Heart left ventricle (tissue), 16 donors: ENCODE results near the gene NUCB1. TPM values are rescaled to one million over a fixed set of nuclear protein-coding genes. Genes with fewer than 3 reads are reported as not detected.
A peak's percentile ranks its signal among the peaks of the same experiment; 100 is the strongest.

ENCODE experiments used
- ATAC-seq, 4 donors: fragments of 200-7000 bp; cut with Tn5 transposase; one replicate each; pipeline ENCODE4 v1.9.1; 2020 to 2022; ENCODE audit warnings: moderate library complexity in 4 of 4, mild to moderate bottlenecking in 3 of 4, moderate number of reproducible peaks in 1 of 4
- DNase-seq, 5 donors: peaks; one replicate each; pipeline ENCODE4 v3.0.0-alpha.2; 2020
- H3K27ac ChIP-seq, 12 donors: fragments of 200-600 bp; sonication (generic) in 4 of 12; one replicate each; pipeline versions ENCODE4 v1.5.0 to v1.8.0; 2016 to 2022; ENCODE audit warnings: mild to moderate bottlenecking in 2 of 12
- H3K27me3 ChIP-seq, 9 donors: fragments of 200-600 bp; sonication (generic) in 2 of 9; one replicate each; pipeline versions ENCODE4 v1.5.1 to v1.8.0; 2016 to 2022; ENCODE audit warnings: mild to moderate bottlenecking in 3 of 9
- H3K36me3 ChIP-seq, 9 donors: fragments of 200-600 bp; sonication (generic) in 2 of 9; one replicate each; pipeline versions ENCODE4 v1.5.0 to v1.8.0; 2018 to 2022; ENCODE audit warnings: mild to moderate bottlenecking in 2 of 9
- H3K4me1 ChIP-seq, 12 donors: fragments of 200-600 bp; sonication (generic) in 4 of 12; one replicate each; pipeline versions ENCODE4 v1.5.0 to v1.8.0; 2016 to 2022; ENCODE audit warnings: mild to moderate bottlenecking in 3 of 12
- H3K4me3 ChIP-seq, 12 donors: fragments of 200-600 bp; sonication (generic) in 4 of 12; one replicate each; pipeline versions ENCODE4 v1.5.0 to v1.8.0; 2017 to 2022; ENCODE audit warnings: mild to moderate bottlenecking in 9 of 12, moderate library complexity in 4 of 12
- H3K9me3 ChIP-seq, 12 donors: fragments of 200-600 bp; sonication (generic) in 4 of 12; one replicate each; pipeline versions ENCODE4 v1.5.0 to v1.8.0; 2016 to 2022; ENCODE audit warnings: mild to moderate bottlenecking in 1 of 12
- POLR2A ChIP-seq, 2 donors: fragments of 450-650 bp; IDR thresholded peaks; one replicate each; pipeline ENCODE4 v1.6.1; 2017; ENCODE audit warnings: antibody characterized with exemption in 2 of 2, mild to moderate bottlenecking in 2 of 2, moderate library complexity in 2 of 2
- WGBS, 4 donors: extraction: QIAGEN DNeasy Blood & Tissue Kit in 2 of 4; methylation state at CpG; one replicate each; pipeline versions ENCODE4 v1.1.5 to v1.1.7; 2013 to 2018; 5-methylcytosine and 5-hydroxymethylcytosine counted together
- intact Hi-C, 10 donors: fragments of 100-400 bp; cut with DNase I; formaldehyde crosslinking; loops; one replicate each; pipeline versions ENCODE4 v1.11.1 to v1.14.2; 2022
- polyA plus RNA-seq, 2 donors: library from polyadenylated mRNA; stranded (reverse); fragments of 200-250 nt; gene quantifications; one replicate each; pipeline ENCODE4 v1.2.3, GENCODE V29; 2013
- total RNA-seq, 9 donors: library from RNA; depleted of rRNA in 2 of 9; stranded (reverse); fragments of >200 nt in 2 of 9; fragmentation: NEBNext Ultra II Directional in 3 of 9; extraction: Animal tissue kit (Norgen Biotek cat#: 25700) in 3 of 9; gene quantifications; one replicate each; pipeline versions ENCODE4 v1.1.0 to v1.2.4, GENCODE V29; 2016 to 2023
- TF ChIP-seq, protein P1 (sequence below), 12 donors: fragments of 200-600 bp; sonication (generic) in 4 of 12; IDR thresholded peaks; one replicate each; pipeline versions ENCODE4 v1.5.0 to v1.8.0; 2018 to 2022; ENCODE audit warnings: antibody characterized with exemption in 12 of 12, mild to moderate bottlenecking in 5 of 12
- donor health status: ischemic (EF 13 %, LVEDD 7.1; RV severe dilation, severe dysfunction).
- donor health status: healthy with polysubstance abuse.
- donor health status: DM: no; HTN: yes; CAD: no.
- donor health status: DM: no; HTN: no; CAD: no.
- donor health status: ischemic (EF 25% LVEDD 6.9; RV normal size, moderate dysfunction).
- donor health status: ischemic (EF 25% LVEDD 5.7; RV mildly dilated, moderate dysfunction).
- donor health status: healthy.
- donor health status: DM: yes; HTN: yes; CAD: no.
- donor health status: ischemic (EF 35%, LVEDD 5.7; RV mildly dilated, moderate dysfunction).
- donor health status: nonischemic (EF 11% LVEDD 7.7; RV severe dilation, severe dysfunction).
- donor health status: DM: yes; HTN: yes; CAD: no.
- donor health status: PGD.
- donor health status: ischemic (EF 29% LVEDD 5.4; RV normal size, mild dysfunction).
- donor health status: nonischemic (EF 23%, LVEDD 6.1; RV moderate dilation, normal function).

Gene NUCB1
- total and polyA plus RNA-seq, 11 donors = 179 to 428 (median 286) TPM

DNA sequence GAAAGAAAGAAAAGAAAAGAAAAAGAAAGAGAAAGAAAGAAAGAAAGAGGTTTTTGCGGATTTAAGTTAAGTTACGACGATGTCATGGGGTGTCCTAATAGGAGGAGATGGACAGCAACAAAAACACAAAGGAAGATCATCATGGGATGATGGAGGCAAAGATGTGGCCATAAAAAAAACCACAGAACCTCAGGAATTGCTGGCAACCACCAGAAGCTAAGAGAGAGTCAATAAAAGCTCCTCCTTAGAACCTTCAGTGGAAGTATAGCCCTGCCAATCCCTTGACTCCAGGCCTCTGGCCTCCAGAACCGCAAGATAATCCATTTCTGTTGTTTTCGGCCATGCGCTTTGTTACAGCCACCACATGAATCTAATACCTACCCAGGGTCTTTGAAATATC is 43.2 kb upstream of the NUCB1 start:
- Histone ChIP-seq H3K36me3 (peaks cover 0 to 16% (median 0%) of the 10 kb centered on the region in 9 donors), H3K27me3 (no peaks in the 10 kb centered on the region), H3K9me3 (no peaks in the 10 kb centered on the region), H3K4me3 (no peak overlapping the region), H3K4me1 (peaks cover 0 to 13% (median 0%) of the 10 kb centered on the region in 12 donors), H3K27ac (no peak overlapping the region)
- DNase-seq (no peak), ATAC-seq (no peak)
- WGBS, 4 donors = 97 to 99% (median 98%) methylated on average over 6 of the region's 6 CpGs
- TF ChIP-seq POLR2A (IDR thresholded peaks at IDR 0.05) = no peak
- TF ChIP-seq, protein P1, sequence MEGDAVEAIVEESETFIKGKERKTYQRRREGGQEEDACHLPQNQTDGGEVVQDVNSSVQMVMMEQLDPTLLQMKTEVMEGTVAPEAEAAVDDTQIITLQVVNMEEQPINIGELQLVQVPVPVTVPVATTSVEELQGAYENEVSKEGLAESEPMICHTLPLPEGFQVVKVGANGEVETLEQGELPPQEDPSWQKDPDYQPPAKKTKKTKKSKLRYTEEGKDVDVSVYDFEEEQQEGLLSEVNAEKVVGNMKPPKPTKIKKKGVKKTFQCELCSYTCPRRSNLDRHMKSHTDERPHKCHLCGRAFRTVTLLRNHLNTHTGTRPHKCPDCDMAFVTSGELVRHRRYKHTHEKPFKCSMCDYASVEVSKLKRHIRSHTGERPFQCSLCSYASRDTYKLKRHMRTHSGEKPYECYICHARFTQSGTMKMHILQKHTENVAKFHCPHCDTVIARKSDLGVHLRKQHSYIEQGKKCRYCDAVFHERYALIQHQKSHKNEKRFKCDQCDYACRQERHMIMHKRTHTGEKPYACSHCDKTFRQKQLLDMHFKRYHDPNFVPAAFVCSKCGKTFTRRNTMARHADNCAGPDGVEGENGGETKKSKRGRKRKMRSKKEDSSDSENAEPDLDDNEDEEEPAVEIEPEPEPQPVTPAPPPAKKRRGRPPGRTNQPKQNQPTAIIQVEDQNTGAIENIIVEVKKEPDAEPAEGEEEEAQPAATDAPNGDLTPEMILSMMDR (IDR thresholded peaks at IDR 0.05) = no peak
- intact Hi-C loops = no loop called here

DNA sequence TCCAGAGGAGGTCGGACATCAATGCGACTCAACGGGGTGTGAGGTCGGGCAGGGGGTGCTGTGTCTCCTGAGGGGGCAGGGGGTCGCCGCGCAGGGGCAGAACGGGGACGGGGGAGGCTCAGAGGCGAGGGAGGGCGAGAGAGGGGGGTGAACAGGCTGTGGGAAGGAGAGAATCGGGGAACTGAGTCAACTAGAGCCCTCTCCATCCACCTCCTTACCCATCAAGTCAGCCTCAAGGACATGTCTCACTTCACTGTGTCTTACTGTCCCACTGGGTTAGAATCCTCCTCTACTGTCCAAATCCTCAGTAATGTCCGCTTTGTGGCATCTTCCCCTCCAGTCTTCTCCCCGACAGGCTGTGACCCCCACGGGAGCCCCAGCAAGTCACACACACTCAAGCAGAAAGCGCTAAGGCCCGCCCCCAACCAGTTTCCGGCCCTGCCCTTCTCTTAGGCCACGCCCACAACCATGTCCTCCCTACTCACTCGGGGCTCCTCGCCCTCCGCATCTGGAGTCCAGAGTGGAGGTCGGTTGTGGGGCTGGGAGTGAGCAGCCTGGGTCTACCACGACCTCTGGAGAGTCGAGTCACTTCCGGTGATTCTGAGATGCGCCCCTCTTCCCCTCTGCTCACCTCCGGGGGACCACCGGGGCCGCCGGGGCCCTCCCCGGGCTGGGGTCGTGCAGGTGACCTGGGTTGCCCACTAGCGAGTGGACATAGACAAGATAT is 41.0 kb upstream of the NUCB1 start:
- 42 to 66% (median 56%) methylated on average over 28 to 34 of the region's 34 CpGs for WGBS, 4 donors
- Histone ChIP-seq H3K27ac (peak overlapping the region in 3 of 12 donors; percentile 13 to 37 (median 20)), H3K27me3 (no peaks in the 10 kb centered on the region), H3K4me3 (peak overlapping the region in 7 of 12 donors; percentile 12 to 48 (median 27)), H3K36me3 (peaks cover 0 to 7% (median 0%) of the 10 kb centered on the region in 9 donors), H3K4me1 (peaks cover 0 to 13% (median 0%) of the 10 kb centered on the region in 12 donors), H3K9me3 (no peaks in the 10 kb centered on the region)
- ATAC-seq = peak in 3 of 4 donors; percentile 51 to 64 (median 51)
- intact Hi-C loops = no loop called here
- no peak for TF ChIP-seq POLR2A (IDR thresholded peaks at IDR 0.05)
- TF ChIP-seq, protein P1 (IDR thresholded peaks at IDR 0.05) = no peak
- peak in 3 of 5 donors; percentile 33 to 78 (median 54) for DNase-seq

DNA sequence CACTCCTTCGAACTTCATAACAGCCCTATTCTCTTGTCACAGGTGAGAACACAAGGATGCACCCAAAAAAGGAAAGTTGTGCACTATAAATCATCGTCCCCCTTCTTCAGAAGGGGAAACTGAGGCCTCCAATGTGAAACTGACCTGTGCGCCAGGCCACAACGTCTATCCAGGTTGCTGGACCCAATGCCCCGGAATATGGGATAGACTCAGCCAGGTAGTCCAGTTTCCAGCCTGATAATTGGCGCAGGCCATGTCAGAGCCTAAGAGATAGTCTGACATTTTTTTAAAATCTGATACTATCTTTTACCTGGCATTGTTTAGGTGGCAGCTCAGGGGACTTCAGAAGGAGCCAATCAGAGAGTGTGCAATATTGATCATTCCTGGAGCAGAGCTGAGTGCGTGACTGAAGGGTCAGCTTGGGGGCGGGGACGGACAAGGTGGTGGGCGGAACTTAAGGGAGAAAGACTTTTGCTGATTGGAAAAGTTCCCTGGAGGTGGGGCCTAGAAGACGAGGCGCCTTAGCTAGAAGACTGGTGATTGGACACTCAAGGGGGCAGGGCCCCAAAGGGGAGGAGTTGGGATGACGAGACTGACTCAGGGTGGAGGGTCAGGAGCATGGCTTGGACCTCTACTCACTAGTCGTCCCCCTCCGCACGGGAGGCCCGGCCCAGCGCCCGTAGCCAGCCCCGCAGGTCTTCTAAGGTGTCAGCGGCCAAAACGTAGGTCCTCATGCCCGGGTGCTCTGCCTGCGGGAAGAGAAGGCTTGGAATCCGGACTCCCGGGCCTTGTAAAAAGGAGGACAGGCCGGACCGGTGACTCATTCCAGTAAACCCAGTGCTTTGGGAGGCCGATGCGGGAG is 40.2 kb upstream of the NUCB1 start:
- 80 to 93% (median 84%) methylated on average over 30 of the region's 30 CpGs for WGBS, 4 donors
- intact Hi-C loops = no loop called here
- TF ChIP-seq POLR2A (IDR thresholded peaks at IDR 0.05) = no peak
- TF ChIP-seq, protein P1 (IDR thresholded peaks at IDR 0.05) = no peak
- Histone ChIP-seq H3K27ac (peak overlapping the region in 3 of 12 donors; percentile 13 to 37 (median 20)), H3K4me3 (peak overlapping the region in 7 of 12 donors; percentile 12 to 48 (median 27)), H3K4me1 (peaks cover 0 to 13% (median 0%) of the 10 kb centered on the region in 12 donors), H3K27me3 (no peaks in the 10 kb centered on the region), H3K36me3 (peaks cover 0 to 14% (median 0%) of the 10 kb centered on the region in 9 donors), H3K9me3 (no peaks in the 10 kb centered on the region)
- DNase-seq (peak in 3 of 5 donors; percentile 23 to 52 (median 41)), ATAC-seq (peak in 3 of 4 donors; percentile 38 to 73 (median 68))

DNA sequence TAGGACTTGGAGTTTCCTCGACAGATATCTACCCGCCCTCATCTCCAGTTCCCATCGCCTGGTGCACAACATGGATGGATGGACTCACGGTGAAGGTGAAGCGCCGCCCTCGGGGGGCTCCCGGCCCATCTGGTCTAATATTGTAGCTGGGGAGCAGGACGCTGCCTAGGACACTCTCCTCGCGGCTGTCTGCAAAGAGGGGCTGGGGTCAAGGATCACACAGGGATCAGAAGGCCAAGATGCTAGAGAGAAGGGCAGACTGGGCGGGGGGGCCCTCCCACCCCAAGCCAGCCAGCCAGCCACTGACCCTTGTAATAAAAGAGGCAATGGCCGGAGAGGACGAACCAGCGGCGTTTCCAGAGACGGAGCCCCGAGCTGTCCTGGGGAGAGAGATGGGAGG is 38.8 kb upstream of the NUCB1 start:
- H3K27ac ChIP-seq = no peak overlapping the region
- no peak for ATAC-seq

More for the DNA sequence above, 38.8 kb upstream of the NUCB1 start:
- no peaks in the 10 kb centered on the region for H3K27me3 ChIP-seq
- no peak overlapping the region for H3K4me3 ChIP-seq
- H3K4me1 ChIP-seq = peaks cover 0 to 13% (median 0%) of the 10 kb centered on the region in 12 donors
- intact Hi-C loops = no loop called here
- WGBS, 4 donors = 85 to 90% (median 89%) methylated on average over 18 of the region's 18 CpGs
- H3K9me3 ChIP-seq = no peaks in the 10 kb centered on the region
- no peak for TF ChIP-seq POLR2A (IDR thresholded peaks at IDR 0.05)
- TF ChIP-seq, protein P1 (IDR thresholded peaks at IDR 0.05) = no peak
- no peak for DNase-seq
- peaks cover 0 to 14% (median 0%) of the 10 kb centered on the region in 9 donors for H3K36me3 ChIP-seq
